Body of pancreas (tissue), 4 donors: ENCODE measurements around the gene BIRC2. TPM values are rescaled to one million over a fixed set of nuclear protein-coding genes. Genes with fewer than 3 reads are reported as not detected.

ENCODE experiments used
- ATAC-seq: fragments of 150-250 bp; one replicate; pipeline ENCODE4 v1.9.1; 2016
- DNase-seq, 4 donors: peaks; one replicate each; pipeline ENCODE4 v3.0.0-alpha.2; 2019
- H3K27ac ChIP-seq, 4 donors: fragments of 200-600 bp; sonication (generic); 1 replicate in 3 of 4; 2 replicates in 1 of 4; pipeline versions ENCODE4 v1.5.1 to v1.6.1; 2016 to 2019; ENCODE audit warnings: mild to moderate bottlenecking in 1 of 4, mixed read lengths in 1 of 4, moderate library complexity in 1 of 4
- H3K27me3 ChIP-seq, 2 donors: fragments of 200-600 bp; sonication (generic); one replicate each; pipeline ENCODE4 v1.6.0; 2016; ENCODE audit warnings: mild to moderate bottlenecking in 1 of 2
- H3K36me3 ChIP-seq, 2 donors: fragments of 200-600 bp; sonication (generic); replicated peaks in 1 of 2; 2 replicates each; pipeline ENCODE4 v1.5.1; 2016; ENCODE audit warnings: low read depth in 2 of 2; ENCODE audit not compliant: insufficient read depth in 1 of 2
- H3K4me1 ChIP-seq: fragments of 200-600 bp; sonication (generic); one replicate; pipeline ENCODE4 v1.6.0; 2016
- H3K4me3 ChIP-seq, 2 donors: fragments of 200-600 bp; sonication (generic); 1 replicate in 1 of 2; 2 replicates in 1 of 2; pipeline ENCODE4 v1.5.1; 2016 to 2019
- H3K9me3 ChIP-seq, 3 donors: fragments of 200-600 bp; sonication (generic); 1 replicate in 2 of 3; 2 replicates in 1 of 3; pipeline ENCODE4 v1.5.1; 2016
- POLR2A ChIP-seq, 3 donors: fragments of 450-650 bp; IDR thresholded peaks; one replicate each; pipeline ENCODE4 v1.6.1; 2016; ENCODE audit warnings: antibody characterized with exemption in 3 of 3, mild to moderate bottlenecking in 2 of 3
- WGBS, 2 donors: methylation state at CpG; one replicate each; pipeline ENCODE4 v1.1.5; 2017; 5-methylcytosine and 5-hydroxymethylcytosine counted together
- intact Hi-C: fragments of 100-400 bp; cut with DNase I; formaldehyde crosslinking; loops from one replicate; pipeline ENCODE4 v1.15.1; 2023
- total RNA-seq, 2 donors: library from RNA; depleted of rRNA; stranded (reverse); fragments of >200 nt; gene quantifications; one replicate each; pipeline ENCODE4 v1.1.0, GENCODE V29; 2016
- TF ChIP-seq, protein P1 (sequence below), 7 experiments: fragments of 450-650 bp in 4 of 7; fragments of 200-600 bp in 3 of 7; sonication (generic) in 3 of 7; IDR thresholded peaks; one replicate each; pipeline ENCODE4 v1.5.1; 2016 to 2019; ENCODE audit warnings: antibody characterized with exemption in 7 of 7

BIRC2 gene
- total RNA-seq, 2 donors from 2014 or later, result 46.5 to 53.2 TPM

DNA sequence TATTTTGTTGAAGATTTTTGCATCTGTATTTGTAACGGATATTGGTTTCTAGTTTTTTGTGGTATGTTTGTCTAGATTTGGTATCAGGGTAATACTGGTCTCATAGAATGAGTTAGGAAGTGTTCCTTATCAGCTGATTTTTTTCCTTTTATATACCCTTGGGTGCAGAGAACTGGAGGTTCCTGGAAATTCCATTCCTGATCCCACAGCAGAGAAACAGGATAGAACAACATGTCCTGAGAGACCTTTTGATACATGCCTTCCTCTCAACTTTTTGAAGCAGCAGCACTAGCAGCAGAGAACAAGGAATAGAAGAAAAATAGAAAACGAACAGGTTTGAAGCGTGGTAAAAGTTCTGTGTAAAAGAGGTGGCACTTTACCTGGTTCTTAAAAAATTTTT lies 36.8 kb downstream of the BIRC2 start:
- no peak for ATAC-seq

DNA sequence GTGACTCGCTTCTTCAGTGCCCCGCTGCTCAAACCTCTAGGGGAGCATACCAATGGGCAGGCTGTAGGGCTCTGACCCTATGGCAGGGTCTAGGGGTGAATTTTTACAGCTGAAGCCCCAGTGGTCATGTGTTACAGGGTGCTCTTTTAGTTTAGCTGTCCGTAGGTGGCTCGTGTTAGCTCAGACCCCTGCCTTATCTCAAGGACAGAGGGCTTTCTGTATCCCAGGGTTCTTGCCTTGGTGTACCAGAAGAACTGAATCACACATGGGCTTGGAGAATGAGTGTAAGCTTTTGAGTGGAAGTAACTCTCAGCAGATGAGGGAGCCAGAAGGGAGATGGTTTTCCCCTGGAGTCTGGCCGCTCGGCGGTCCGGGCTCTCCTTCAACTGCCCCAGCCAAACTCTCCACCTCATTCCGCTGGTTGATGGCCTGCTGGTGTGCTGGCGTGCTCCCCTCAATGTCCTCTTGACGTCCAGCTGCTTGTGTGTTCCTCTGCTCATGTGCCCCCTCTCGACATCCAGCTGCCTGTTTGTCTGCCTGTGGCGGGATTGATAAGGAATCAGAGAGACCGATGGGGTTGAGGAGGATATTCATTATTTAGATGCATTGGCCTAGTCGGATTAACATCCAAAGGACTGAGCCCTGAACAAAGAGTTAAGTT lies 37.5 kb downstream of the BIRC2 start:
- no peak for TF ChIP-seq POLR2A (IDR thresholded peaks at IDR 0.05)
- TF ChIP-seq, protein P1, sequence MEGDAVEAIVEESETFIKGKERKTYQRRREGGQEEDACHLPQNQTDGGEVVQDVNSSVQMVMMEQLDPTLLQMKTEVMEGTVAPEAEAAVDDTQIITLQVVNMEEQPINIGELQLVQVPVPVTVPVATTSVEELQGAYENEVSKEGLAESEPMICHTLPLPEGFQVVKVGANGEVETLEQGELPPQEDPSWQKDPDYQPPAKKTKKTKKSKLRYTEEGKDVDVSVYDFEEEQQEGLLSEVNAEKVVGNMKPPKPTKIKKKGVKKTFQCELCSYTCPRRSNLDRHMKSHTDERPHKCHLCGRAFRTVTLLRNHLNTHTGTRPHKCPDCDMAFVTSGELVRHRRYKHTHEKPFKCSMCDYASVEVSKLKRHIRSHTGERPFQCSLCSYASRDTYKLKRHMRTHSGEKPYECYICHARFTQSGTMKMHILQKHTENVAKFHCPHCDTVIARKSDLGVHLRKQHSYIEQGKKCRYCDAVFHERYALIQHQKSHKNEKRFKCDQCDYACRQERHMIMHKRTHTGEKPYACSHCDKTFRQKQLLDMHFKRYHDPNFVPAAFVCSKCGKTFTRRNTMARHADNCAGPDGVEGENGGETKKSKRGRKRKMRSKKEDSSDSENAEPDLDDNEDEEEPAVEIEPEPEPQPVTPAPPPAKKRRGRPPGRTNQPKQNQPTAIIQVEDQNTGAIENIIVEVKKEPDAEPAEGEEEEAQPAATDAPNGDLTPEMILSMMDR (IDR thresholded peaks at IDR 0.05), result no peak
- no peak for ATAC-seq
- WGBS, 2 donors, result 70 to 77% methylated on average over 15 of the region's 15 CpGs
- Histone ChIP-seq H3K4me3 (no peak overlapping the region), H3K27ac (peak overlapping the region in 1 of 4 donors; percentile 5), H3K4me1 (peaks cover 5% of the 10 kb centered on the region), H3K9me3 (no peaks in the 10 kb centered on the region), H3K27me3 (no peaks in the 10 kb centered on the region), H3K36me3 (peaks cover 3 to 7% of the 10 kb centered on the region in 2 donors)
- intact Hi-C loops, result no loop called here
- no peak for DNase-seq

More for the DNA sequence above, 36.8 kb downstream of the BIRC2 start:
- Histone ChIP-seq H3K4me1 (peaks cover 5% of the 10 kb centered on the region), H3K27me3 (no peaks in the 10 kb centered on the region), H3K9me3 (no peaks in the 10 kb centered on the region), H3K4me3 (no peak overlapping the region), H3K27ac (no peak overlapping the region), H3K36me3 (peaks cover 7% of the 10 kb centered on the region in 2 donors)
- TF ChIP-seq, protein P1 (IDR thresholded peaks at IDR 0.05), result no peak
- no peak for TF ChIP-seq POLR2A (IDR thresholded peaks at IDR 0.05)
- no peak for DNase-seq
- WGBS, 2 donors, result 84 to 87% methylated on average over 3 of the region's 3 CpGs
- intact Hi-C loops, result no loop called here

DNA sequence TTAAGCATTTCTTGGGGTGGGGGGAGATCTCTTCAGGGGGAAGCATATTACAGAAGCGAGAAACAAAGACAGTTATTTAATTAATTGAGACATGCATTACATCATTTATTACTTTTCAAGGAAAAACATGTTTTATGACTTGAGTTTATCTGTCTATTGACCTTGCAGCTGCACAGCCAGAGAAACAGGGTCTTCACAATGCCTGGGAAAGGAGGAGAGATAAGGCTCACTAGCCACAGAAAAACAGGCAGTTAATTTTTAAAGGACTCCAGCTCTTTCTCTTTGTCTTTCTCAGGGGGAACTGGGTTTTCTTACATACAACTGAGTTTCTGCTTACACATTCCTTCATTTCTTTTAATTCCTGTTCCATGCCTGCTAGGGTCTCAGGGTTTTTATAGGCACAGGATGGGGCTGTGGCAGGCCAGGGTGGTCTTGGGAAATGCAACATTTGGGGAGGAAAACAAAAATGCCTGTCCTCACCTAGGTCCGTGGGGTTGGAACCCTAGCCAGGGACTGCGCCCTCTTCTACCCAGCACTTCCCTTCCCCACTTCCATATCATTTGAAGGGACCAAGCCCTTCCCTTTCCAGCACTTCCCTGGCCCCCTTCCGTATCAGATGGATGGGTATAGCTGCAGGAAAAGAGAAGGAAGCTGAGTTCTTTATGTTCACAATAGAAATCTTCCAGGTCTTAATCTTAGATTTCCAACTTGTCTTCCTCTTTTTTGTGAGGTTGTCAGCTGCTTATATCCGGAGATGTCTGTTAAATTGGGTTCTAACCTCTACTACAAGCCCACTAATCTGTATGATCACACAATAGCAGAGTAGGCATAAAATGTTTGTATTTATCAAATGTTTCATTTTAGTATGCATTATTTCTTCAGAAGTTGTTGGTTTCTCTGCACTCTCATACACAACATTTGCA lies 38.3 kb downstream of the BIRC2 start:
- ATAC-seq (no peak), DNase-seq (no peak)
- peak overlapping the region in 1 of 4 donors; percentile 41 for H3K27ac ChIP-seq
- no peak overlapping the region for H3K4me3 ChIP-seq
- H3K36me3 ChIP-seq, result peaks cover 3 to 6% of the 10 kb centered on the region in 2 donors
- no peaks in the 10 kb centered on the region for H3K9me3 ChIP-seq
- H3K27me3 ChIP-seq, result no peaks in the 10 kb centered on the region
- intact Hi-C loops, result no loop called here
- H3K4me1 ChIP-seq, result peaks cover 7% of the 10 kb centered on the region
- 65 to 72% methylated on average over 5 of the region's 5 CpGs for WGBS, 2 donors
- TF ChIP-seq POLR2A (IDR thresholded peaks at IDR 0.05), result no peak
- TF ChIP-seq, protein P1 (IDR thresholded peaks at IDR 0.05), result no peak

DNA sequence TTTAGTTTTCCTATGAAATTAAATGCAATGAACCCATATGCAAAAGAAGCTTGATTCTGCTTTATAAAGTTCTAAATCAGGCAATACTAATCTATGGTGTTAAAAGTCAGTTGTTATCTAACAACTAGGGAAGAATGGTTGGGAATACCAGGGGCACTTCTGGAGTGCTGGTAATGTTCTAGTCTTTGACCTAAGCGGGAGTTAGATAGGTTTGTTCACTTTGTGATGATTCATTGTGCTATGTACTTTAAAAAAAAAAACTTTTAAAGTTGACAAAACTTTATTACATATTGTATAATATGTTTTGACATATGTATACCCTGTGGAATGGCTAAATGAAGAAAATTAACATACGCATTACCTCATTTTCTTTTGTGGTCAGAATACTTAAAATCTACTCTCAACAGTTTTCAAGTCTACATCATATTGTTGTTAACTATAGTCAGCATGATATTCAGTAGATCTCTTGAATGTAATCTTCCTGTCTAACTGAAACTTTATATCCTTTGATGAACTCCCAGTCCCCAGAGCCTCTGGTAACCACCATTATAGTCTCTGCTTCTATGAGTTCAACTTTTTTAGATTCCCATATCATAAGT lies 39.2 kb downstream of the BIRC2 start:
- 80 to 81% methylated on average over 2 of the region's 2 CpGs for WGBS, 2 donors
- H3K27me3 ChIP-seq, result no peaks in the 10 kb centered on the region
- no peak overlapping the region for H3K4me3 ChIP-seq
- no peak overlapping the region for H3K27ac ChIP-seq
- TF ChIP-seq POLR2A (IDR thresholded peaks at IDR 0.05), result no peak
- TF ChIP-seq, protein P1 (IDR thresholded peaks at IDR 0.05), result no peak
- ATAC-seq (no peak), DNase-seq (no peak)
- H3K4me1 ChIP-seq, result peaks cover 9% of the 10 kb centered on the region
- no peaks in the 10 kb centered on the region for H3K9me3 ChIP-seq
- intact Hi-C loops, result no loop called here
- H3K36me3 ChIP-seq, result peaks cover 0 to 3% of the 10 kb centered on the region in 2 donors
